ENCODE measurements around the gene IFIT5.
"Not testable (repeated sequence)": the region's sequence is repeated elsewhere in the genome, so short reads cannot be mapped to it uniquely, and the experiment has no call there.

IFIT5 gene

DNA sequence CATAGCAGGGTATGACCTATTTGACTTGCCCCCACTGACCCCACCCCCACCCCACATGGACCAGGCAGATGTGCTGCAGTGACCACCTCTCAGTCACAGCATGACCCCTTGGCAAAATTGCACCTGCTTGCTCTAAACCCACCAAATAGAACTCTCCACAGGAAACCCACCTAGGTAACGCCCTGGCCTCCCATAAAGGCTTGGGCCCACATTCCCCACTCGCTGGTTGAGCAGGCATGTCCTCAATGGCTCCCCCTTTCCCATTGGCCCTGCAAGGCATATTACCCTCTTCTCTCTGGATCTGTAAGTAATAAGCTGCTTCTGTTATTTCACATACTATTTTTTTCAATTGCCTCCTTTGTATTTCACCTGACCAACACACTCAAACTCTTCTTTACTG, 19.2 kb upstream of the IFIT5 start:
- ATAC-seq: no peak

DNA sequence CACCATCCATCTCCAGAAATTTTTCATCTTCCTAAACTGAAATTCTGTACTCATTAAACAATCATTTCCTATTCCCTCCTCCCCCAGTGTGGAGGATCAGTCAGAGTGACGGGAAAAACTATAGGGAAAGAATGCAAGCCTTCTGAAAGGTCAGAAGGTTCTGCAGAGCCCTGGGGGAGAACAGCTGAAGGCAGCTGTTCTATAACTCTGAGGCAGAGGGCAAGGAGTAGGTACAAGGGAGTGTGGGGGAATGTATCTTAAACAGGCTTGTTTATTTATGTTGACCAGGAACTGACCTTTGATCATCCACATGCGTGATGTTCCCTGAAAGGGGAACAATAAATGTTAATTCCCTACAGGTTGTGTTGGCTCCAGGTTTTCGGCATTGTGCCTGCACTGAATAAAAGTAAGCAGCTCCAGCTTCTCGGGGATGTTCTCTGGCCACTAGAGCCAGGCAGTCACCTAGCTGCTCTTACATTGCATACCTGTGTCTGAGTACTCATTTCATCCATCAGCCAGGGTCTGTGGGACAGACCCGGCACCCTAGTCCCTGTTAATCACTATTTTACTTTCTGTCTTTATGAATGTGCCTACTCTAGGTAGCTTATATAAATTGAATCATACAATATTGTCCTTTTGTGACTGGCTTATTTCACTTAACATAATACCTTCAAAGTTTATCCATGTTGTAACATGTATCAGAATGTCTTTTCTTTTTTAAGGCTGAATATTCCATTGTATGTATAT, 16.2 kb upstream of the IFIT5 start:
- peak in 1 of 2 donors; percentile 55 for ATAC-seq

DNA sequence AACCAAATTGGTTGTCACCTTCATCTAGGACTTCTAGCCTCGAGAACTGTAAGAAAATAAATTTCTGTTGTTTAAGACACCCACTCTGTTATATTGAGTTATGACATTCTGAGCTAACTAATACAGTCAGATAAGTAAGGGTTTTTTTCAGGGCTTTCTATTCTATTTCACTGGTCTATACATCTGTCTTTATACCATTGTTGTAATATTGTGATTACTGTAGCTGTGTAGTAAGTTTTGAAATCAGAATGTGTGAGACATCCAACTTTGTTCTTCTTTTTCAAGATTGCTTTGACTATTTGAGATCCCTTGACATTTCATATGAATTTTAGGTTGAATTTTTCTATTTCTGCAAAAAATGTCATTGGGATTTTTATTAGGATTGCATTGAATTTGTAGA, 14.4 kb upstream of the IFIT5 start:
- no peak for ATAC-seq

DNA sequence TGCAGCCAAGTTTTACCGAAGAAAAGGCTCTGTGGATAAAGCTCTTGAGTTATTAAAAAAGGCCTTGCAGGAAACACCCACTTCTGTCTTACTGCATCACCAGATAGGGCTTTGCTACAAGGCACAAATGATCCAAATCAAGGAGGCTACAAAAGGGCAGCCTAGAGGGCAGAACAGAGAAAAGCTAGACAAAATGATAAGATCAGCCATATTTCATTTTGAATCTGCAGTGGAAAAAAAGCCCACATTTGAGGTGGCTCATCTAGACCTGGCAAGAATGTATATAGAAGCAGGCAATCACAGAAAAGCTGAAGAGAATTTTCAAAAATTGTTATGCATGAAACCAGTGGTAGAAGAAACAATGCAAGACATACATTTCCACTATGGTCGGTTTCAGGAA, 11.3 kb upstream of the IFIT5 start:
- no peak for ATAC-seq

DNA sequence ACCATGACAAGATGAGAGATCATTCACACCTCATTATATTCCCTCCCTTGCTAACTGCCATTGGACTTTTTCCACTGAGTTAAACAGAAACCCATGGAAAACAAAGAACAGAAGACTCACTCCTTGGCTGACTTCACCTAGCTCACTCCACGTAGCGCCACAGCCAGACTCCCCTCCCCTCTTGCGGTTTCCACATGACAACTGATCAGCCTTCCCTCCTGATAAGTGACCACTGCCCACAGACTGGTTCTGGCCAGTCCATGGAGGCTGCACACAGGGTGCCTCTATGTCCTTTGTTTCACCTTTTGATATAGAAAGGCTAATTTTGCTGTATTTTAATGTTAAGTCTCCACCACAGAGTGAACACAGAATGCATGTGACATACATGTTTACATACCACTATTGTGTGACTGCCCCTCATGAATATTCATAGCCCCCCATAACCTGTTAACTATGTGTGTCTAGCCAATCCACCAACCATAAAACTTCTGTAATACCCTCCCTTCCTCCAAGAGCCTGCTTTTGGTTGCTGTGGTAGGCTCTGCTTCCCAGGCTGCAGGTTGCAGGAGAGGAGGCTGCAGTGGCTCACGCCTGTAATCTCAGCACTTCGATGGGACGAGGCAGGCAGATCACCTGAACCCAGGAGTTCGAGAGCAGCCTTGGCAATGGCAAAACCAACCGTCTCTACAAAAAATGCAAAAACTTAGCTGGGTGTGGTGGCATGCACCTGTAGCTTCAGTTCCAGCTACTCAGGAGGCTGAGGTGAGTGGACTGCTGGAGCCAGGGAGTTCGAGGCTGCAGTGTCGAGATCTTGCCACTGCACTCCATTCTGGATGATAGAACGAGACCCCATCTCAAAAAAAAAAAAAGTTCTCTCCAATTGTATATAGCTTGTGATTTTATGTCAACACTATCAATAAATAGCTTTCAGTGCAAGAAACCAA, 10.0 kb upstream of the IFIT5 start:
- ATAC-seq: no peak

DNA sequence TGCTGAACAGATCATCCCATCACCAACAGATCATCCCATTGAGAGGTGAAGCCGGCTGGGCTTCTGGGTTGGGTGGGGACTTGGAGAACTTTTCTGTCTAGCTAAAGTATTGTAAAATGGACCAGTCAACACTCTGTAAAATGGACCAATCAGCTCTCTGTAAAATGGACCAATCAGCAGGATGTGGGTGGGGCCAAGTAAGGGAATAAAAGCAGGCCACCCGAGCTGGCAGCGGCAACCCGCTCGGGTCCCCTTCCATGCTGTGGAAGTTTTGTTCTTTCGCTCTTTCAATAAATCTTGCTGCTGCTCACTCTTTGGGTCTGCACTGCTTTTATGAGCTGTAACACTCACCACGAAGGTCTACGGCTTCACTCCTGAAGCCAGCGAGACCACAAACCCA, 8.2 kb upstream of the IFIT5 start:
- not testable (repeated sequence) for ATAC-seq

DNA sequence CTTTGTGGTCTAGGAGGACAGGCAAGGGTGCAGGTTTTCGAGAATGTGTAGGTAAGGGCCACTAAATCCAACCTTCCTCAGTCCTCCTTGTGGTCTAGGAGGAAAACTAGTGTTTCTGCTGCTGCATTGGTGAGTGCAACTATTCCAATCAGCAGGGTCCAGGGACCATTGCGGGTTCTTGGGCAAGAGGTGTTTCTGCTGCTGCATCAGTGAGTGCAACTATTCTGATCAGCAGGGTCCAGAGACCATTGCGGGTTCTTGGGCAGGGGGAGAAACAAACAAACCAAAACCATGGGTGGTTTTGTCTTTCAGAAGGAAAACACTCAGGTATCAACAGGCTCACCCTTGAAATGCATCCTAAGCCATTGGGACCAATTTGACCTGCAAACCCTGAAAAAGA, 6.6 kb upstream of the IFIT5 start:
- not testable (repeated sequence) for ATAC-seq

DNA sequence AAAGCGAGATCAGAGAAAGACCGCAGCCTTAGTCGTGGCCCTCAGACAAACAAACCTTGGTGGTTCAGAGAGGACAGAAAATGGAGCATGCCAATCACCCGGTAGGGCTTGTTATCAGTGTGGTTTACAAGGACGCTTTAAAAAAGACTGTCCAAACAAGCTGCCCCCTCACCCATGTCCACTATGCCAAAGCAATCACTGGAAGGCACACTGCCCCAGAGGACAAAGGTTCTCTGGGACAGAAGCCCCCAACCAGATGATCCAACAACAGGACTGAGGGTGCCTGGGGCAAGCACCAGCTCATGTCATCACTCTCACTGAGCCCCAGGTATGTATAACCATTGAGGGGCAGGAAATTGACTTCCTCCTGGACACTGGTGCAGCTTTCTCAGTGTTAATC, 5.1 kb upstream of the IFIT5 start:
- ATAC-seq: not testable (repeated sequence)

DNA sequence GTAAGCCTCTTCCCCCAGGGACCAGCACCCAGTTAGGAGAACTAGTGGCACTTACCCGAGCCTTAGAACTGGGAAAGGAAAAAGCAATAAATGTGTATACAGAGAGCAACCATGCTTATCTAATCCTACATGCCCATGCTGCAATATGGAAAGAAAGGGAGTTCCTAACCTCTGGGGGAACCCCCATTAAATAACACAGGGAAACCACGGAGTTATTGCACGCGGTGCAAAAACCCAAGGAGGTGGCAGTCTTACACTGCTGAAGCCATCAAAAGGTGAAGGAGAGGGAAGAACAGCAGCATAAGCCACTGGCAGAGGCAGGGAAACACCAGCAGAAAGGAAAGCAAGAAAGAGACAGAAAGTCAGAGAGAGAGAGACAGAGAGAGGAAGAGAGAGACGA, 3.8 kb upstream of the IFIT5 start:
- ATAC-seq: not testable (repeated sequence)

DNA sequence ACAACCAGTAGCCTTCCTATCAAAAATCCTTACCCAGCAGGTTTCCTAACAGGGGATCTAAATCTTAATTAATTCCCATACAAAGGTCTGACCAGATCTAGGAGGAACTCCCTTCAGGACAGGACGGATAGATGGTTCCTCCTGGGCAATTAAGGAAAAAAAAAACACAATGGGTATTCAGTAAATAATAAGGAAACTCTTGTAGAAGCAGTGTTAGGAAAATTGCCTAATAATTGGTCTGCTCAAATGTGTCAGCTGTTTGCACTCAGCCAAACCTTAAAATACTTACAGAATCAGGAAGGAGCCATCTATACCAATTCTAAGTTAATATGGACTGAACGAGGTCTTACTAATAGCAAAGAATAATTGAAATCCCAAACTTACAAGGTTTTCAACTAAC, 3.2 kb upstream of the IFIT5 start:
- ATAC-seq: not testable (repeated sequence)

DNA sequence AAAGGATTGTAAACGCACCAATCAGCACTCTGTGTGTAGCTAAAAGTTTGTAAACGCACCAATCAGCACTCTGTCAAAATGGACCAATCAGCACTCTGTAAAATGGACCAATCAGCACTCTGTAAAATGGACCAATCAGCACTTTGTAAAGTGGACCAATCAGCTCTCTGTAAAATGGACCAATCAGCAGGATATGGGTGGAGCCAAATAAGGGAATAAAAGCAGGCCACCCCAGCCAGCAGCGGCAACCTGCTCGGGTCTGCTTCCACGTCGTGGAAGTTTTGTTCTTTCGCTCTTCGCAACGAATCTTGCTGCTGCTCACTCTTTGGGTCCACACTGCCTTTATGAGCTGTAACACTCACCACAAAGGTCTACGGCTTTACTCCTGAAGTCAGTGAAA, 2.1 kb upstream of the IFIT5 start:
- ATAC-seq: not testable (repeated sequence)

DNA sequence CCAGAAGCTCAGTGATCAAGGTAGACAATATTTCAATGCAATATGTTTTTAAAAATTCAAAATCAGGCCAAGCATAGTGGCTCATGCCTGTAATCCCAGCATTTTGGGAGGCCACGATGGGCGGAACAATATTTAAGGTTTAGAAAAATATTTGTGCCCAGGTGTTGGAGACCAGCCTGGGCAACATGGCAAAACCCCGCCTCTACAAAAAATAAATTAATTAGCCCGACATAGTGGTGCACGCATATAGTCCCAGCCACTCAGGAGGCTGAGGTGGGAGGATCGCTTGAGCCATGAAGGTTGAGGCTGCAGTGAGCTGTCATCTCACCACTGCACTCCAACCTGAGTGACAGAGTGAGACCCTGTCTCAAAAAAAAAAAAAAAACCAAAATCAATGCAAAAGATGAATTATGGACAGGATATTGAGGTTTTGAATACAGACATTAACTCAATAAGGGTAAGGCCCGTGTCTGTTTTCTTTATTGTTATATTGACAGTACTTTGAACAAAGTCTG, 913 bp upstream of the IFIT5 start:
- ATAC-seq: no peak

DNA sequence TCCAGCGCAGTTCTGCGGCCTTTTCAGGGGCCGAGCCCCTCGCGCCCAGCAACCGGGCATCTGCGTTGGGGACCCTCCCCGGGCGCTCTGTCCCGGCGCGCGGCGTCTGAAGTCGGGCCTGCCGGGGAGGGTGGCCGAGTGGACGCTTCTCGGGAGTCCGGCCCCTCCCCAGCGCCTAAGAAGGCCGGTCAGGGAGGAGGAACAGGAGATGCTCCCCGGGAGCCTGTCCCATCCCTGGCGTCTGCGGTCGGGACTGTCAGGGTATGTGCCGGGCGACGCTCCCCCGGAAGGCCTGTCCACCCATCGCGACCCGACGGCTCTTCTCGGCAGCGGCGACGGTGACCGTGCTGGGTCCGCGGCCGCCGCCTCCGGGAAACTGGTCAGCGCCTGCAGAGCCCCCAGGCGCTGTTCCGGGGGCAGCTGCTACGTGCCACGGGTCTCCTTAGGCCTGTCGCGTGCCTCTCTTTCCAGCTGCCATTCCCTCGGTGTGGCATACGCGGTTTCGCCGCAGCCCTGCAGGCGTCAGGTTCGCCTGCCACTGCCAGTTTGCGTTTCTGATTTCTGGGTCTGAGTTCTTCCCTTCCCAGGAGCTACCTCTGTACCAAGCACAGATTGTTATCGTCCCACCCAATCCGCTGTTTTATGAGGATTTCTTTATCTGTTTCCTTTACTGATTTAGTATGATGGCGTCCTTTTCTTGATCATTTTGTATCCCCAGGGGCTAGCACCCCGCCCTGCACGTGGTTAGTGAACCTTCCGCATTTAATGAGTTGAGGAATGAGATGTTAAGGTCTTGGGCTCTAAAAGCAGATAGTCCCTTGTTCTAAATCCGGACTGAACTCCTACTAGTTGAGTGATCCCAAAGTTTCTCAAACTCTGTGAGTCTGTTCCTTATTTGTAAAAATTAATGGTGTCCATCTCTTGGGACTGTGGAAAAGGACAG, 782 bp downstream of the IFIT5 start:
- ATAC-seq: peak; percentile 34 to 46

DNA sequence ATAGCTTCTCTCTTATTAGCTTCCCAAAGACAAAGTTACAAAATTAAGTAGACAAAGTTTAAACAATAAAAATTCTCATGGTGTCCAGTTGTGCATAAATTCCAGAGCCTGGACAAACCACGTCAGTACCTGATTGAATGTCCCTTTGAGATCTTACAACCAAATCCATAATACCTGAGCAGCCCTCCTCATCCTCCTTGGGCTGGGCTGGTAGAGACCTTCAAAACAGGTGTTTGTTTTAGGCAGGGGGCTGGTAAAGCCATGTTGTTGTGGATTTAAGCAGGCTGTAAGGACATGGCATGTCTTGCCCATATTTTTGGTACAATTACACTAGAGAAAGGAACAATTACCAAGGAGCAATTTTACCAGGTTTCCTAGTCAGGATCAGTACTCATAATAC, 2.1 kb downstream of the IFIT5 start:
- ATAC-seq: no peak

DNA sequence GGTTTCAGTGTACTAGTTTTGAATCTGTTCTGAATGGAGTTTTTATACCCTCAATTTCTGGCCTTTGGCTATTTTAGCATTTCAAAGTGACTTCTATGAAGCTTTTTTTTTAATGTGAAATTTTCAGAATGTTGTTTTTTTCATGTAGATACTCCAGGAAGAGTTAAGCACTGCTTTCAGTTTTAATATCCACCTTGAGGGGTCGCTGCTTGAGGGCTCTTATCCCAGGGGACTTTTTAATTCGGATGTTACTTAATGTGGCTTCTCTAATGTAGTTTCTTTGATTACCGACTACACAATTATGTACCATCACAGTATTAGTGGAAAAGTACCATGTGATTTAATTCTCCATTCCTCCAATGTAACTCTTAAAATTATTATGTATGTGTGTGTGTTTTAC, 5.2 kb downstream of the IFIT5 start:
- ATAC-seq: no peak

DNA sequence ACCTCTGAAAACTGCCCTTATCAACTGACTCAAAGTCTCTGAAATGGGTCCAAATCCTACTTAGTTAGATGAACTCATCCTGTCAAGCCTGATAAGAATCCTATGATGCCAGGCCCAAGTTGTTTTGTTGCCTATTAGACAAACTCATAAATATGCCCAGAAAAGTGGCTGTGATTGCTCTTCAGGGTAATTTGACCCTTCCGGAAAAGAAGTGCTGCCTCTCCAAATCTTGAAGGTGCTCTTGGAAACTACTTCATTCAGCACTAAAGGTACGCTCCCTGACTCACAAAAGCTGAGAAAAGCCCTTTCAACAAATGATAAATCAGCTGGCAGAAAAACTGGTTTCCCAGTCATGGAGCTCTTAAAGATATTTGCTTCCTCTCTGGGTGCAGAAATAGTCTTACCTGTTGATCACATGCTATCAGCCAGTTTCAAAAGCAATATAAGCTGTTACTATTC, 6.7 kb downstream of the IFIT5 start:
- no peak for ATAC-seq

DNA sequence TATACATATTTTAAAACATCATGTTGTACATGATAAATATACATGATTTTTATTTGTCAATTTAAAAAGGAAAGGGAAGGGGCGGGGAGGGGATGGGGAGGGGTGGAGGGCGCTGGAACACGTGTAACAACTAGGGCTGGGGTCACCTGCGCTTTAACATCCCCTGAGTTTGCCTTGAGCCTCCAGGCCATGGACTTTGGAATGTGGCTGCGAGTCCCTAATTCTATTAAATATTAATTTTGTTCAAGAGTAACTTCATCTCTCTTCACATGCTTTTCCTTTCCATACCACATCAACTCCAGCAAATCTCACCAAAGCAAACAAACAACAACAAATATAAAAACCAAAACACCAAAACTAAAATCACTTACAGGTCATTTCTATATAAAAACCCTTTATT, 10.6 kb downstream of the IFIT5 start:
- no peak for ATAC-seq

DNA sequence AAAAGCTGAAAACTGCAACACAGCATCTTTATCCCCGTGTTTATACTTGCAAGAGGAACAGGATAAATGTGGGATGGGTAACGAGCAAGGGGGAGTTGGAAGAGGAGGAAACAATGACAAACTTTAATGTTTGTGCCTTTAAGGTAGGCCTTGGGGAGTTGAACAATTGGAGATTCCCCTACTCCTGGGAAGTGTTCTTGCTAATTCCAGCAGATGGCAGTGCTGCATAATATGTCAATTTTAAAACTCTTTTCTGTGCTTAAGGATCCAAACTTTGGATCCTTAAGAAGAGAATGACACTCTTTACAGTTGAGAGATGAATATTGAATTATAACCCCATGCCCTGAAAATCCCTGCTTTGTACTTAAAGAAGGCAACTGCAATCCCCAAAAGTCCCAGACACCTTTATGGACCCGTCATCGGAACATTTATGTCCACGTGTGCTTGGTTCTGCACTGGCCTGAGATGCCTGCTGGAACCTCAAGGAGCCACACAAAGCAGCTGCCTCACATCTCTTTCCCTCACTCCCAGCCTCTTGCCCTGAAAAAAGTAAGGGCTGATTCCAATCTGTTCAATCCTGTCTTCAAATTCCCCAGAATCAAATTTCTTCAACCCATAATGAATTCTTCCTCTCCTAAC, 12.0 kb downstream of the IFIT5 start:
- ATAC-seq: peak; percentile 41 to 53

DNA sequence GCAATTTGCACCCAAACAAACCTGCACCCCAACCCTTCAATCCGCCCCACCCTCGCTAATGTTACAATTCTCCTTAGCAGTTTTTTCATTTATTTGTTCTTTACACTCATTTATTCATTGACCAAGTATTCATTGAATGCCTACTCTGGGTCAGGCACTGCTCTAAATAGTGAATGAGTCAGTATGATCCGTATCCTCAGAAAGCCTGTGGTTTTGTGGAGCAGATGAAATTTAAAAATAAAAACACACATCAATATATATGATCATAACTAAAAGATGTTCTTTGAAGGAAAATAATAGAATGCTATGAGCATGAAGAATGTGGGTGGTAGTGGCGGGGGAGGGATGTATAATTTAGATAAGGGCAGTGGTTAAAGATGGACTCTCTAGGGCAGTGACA, 13.3 kb downstream of the IFIT5 start:
- ATAC-seq: no peak

DNA sequence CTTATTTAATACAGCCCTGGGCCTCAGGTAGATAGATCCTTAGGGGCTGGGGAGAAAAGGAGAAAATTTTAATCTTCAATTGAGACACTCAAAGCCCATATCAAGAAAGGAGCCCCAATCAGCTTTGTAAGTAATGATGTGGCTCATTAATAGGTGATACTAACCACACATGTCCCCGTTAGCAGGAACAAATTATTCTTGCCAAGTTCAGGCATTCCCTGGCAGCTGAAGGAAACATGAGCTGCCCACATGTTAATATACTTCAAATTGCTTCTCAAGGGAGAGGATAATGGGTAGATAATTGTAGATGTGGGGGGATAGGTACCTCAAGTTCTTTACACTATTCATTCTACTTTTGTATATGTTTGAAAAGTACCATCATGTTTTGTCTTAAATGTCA, 14.5 kb downstream of the IFIT5 start:
- no peak for ATAC-seq

DNA sequence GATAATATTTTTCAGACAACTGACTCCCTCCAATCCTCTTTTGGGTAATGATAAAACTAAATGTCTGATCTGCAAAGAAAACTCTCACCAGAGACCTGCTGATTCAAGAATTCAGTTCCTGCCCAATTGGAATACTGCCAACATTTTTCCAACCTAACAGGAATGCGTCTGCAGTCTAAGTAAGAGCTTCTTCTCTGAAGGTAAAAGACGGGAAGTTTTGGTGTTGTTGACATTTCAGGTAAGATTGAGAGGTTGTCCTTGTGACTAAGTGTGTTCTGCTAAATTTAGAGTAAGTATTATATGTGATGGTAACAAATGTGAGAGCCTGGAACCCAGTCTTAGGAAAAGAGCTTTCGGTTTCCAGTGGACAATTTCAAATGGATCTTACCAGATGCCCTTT, 17.6 kb downstream of the IFIT5 start:
- ATAC-seq: no peak

DNA sequence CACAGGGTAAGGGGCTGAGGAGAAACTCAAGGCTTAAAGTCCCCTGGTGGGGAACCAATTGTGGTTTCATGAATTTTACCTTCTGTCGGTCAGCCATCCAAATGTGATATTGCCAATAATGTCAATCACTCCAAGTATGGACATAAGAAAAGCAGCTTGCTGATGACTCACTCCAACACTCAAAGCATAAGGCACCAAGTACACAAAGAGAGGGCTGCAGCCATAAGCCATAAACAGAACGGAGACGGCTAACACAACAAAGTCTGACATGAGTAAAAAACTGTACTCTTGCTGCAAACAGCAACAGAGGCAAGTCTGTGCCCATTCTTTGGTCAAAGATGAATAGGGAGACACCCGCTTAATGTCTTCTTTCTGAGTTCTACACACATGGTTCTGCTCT, 24.2 kb downstream of the IFIT5 start:
- no peak for ATAC-seq
